Endothelial cell of umbilical vein (primary cell): Measurements from ENCODE around the gene STK24. TPM values are rescaled to one million over a fixed set of nuclear protein-coding genes. Genes with fewer than 3 reads are reported as not detected.

Experiments used
- BruUV-seq: library from RNA; stranded (reverse); fragments of 400-500 nt; replicated peaks from 2 replicates; lab custom pipeline; 2021; lab: Mats Ljungman, UMichigan
- CTCF ChIA-PET: fragments of 300-600, 350-600 bp; sonication (Branson Sonifier 250); formaldehyde crosslinking; loops from one replicate; lab custom pipeline; 2021; ENCODE audit warnings: antibody characterized with exemption, inconsistent platforms; lab: Charles Lee
- POLR2A ChIA-PET: fragments of 300-600, 350-600 bp; sonication (Branson Sonifier 250); formaldehyde crosslinking; loops from one replicate; lab custom pipeline; 2021; ENCODE audit warnings: antibody characterized with exemption, inconsistent platforms; lab: Charles Lee
- DNase-seq: peaks from one replicate; pipeline ENCODE4 v3.0.0-alpha.2; 2011; ENCODE audit warnings: low read depth, low spot score
- FAIRE-seq: peaks from 2 replicates; lab custom pipeline; 2011; peaks lifted over from hg19 to GRCh38; lab: Jason Lieb, UNC
- H2AFZ ChIP-seq: 2 replicates; pipeline ENCODE4 v1.6.0; 2012; ENCODE audit warnings: low read depth, low read length, control low read depth, inconsistent platforms
- H3K27ac ChIP-seq: 2 replicates; pipeline ENCODE4 v1.5.1; 2011; ENCODE audit warnings: low read depth, mild to moderate bottlenecking, control low read depth, low read length, moderate library complexity; ENCODE audit not compliant: insufficient read depth
- H3K27me3 ChIP-seq, 2 experiments: 2 replicates each; pipeline versions ENCODE4 v1.6.0 to v1.6.1; 2011; ENCODE audit warnings: low read length in 2 of 2, mixed read lengths in 1 of 2; ENCODE audit not compliant: control insufficient read depth in 2 of 2, insufficient read depth in 2 of 2
- H3K36me3 ChIP-seq, 2 experiments: 2 replicates in 1 of 2; 3 replicates in 1 of 2; pipeline ENCODE4 v1.5.1; 2011; ENCODE audit warnings: low read length in 2 of 2, mild to moderate bottlenecking in 1 of 2, moderate library complexity in 1 of 2; ENCODE audit not compliant: control insufficient read depth in 2 of 2, insufficient read depth in 2 of 2; ENCODE audit errors: extremely low read depth in 1 of 2
- H3K4me1 ChIP-seq: 3 replicates; pipeline ENCODE4 v1.5.1; 2011; ENCODE audit warnings: mild to moderate bottlenecking, low read length; ENCODE audit not compliant: control insufficient read depth, insufficient read depth; ENCODE audit errors: extremely low read depth
- H3K4me2 ChIP-seq: 2 replicates; pipeline ENCODE4 v1.6.1; 2011; ENCODE audit warnings: low read length, control low read depth, mixed read lengths; ENCODE audit not compliant: insufficient read depth
- H3K4me3 ChIP-seq, 3 experiments: fragments of 200-600 bp in 1 of 3; sonication (generic), shearing (Covaris generic) in 1 of 3; replicated peaks in 1 of 3; 2 replicates each; pipeline ENCODE4 v1.5.1; 2011 to 2016; ENCODE audit warnings: control low read depth in 3 of 3, low read length in 3 of 3, mild to moderate bottlenecking in 2 of 3, inconsistent platforms in 1 of 3, low read depth in 1 of 3, moderate library complexity in 1 of 3; ENCODE audit not compliant: insufficient read depth in 1 of 3
- H3K79me2 ChIP-seq: 2 replicates; pipeline ENCODE4 v1.6.0; 2012; ENCODE audit warnings: low read length, inconsistent platforms; ENCODE audit not compliant: control insufficient read depth, insufficient read depth
- H3K9ac ChIP-seq: replicated peaks from 2 replicates; pipeline ENCODE3; 2011; ENCODE audit warnings: low read length, control low read depth; ENCODE audit not compliant: insufficient read depth; ENCODE audit errors: extremely low read depth
- H3K9me1 ChIP-seq: replicated peaks from 3 replicates; pipeline ENCODE4 v1.6.0; 2011; ENCODE audit warnings: mild to moderate bottlenecking, low read length; ENCODE audit not compliant: control insufficient read depth, insufficient read depth; ENCODE audit errors: extremely low read depth
- H3K9me3 ChIP-seq: replicated peaks from 2 replicates; pipeline ENCODE4 v1.5.1; 2012; ENCODE audit warnings: low read length, inconsistent platforms; ENCODE audit not compliant: control insufficient read depth, insufficient read depth
- H4K20me1 ChIP-seq: replicated peaks from 2 replicates; pipeline ENCODE3; 2011; ENCODE audit warnings: mild to moderate bottlenecking, low read length; ENCODE audit not compliant: control insufficient read depth, insufficient read depth; ENCODE audit errors: extremely low read depth
- EZH2 ChIP-seq: IDR thresholded peaks from 2 replicates; pipeline ENCODE4 v1.6.1; 2012; ENCODE audit warnings: borderline replicate concordance, low read depth, mild to moderate bottlenecking, moderate library complexity, low read length, inconsistent platforms; ENCODE audit not compliant: severe bottlenecking
- FOS ChIP-seq: IDR thresholded peaks from 2 replicates; pipeline ENCODE4 v1.6.1; 2011; ENCODE audit warnings: mild to moderate bottlenecking, low read length, moderate library complexity, borderline replicate concordance; ENCODE audit not compliant: insufficient read depth
- GATA2 ChIP-seq: IDR thresholded peaks from 2 replicates; pipeline ENCODE4 v1.7.0; 2011; ENCODE audit warnings: low read depth, mild to moderate bottlenecking, moderate library complexity, mixed read lengths, low read length; ENCODE audit not compliant: insufficient read length, insufficient read depth
- JUN ChIP-seq: IDR thresholded peaks from 2 replicates; pipeline ENCODE4 v1.6.1; 2011; ENCODE audit warnings: borderline replicate concordance, low read depth; ENCODE audit not compliant: insufficient read length, insufficient read depth
- MYC ChIP-seq: IDR thresholded peaks from one replicate; pipeline ENCODE4 v1.6.1; 2011; ENCODE audit warnings: mild to moderate bottlenecking, low read depth, low read length
- POLR2A ChIP-seq: IDR thresholded peaks from 2 replicates; pipeline ENCODE4 v1.6.1; 2012; ENCODE audit warnings: low read depth, mild to moderate bottlenecking, control low read depth, low read length
- POLR2AphosphoS5 ChIP-seq: IDR thresholded peaks from 2 replicates; pipeline ENCODE4 v1.6.1; 2012; ENCODE audit warnings: low read depth, mild to moderate bottlenecking, control low read depth, low read length, moderate library complexity; ENCODE audit not compliant: insufficient read depth
- dilution Hi-C: fragments of 300-500 bp; cut with MboI; formaldehyde crosslinking; loops from one replicate; pipeline ENCODE4 v1.15.0; 2019; ENCODE audit warnings: low sequenced_read_pairs; ENCODE audit not compliant: extremely low pct_ligation_motif_present
- intact Hi-C: fragments of 100-400 bp; cut with micrococcal nuclease; formaldehyde crosslinking; loops from one replicate; pipeline ENCODE4 v1.10.0; 2022
- polyA plus RNA-seq, 4 experiments: library from polyadenylated mRNA; depleted of rRNA in 3 of 4; stranded (reverse) in 3 of 4; unstranded in 1 of 4; fragments of >200 nt; gene quantifications; 2 replicates each; pipeline versions ENCODE4 v1.2.1 to v1.2.3, GENCODE V29; 2011 to 2012; ENCODE audit warnings: missing spikeins in 1 of 4
- total RNA-seq: library from RNA; stranded (reverse); gene quantifications from 2 replicates; pipeline ENCODE4 v1.2.3, GENCODE V29; 2021
- TF ChIP-seq, protein P1 (sequence below), 2 donors: IDR thresholded peaks; 1 replicate in 1 of 2; 2 replicates in 1 of 2; pipeline ENCODE4 v1.5.1; 2011; ENCODE audit warnings: low read length in 2 of 2, mild to moderate bottlenecking in 2 of 2, moderate library complexity in 2 of 2, control low read depth in 1 of 2, inconsistent platforms in 1 of 2, low read depth in 1 of 2; ENCODE audit not compliant: insufficient read depth in 1 of 2; ENCODE audit errors: extremely low read depth in 1 of 2
- TF ChIP-seq, protein P2 (sequence below): IDR thresholded peaks from 2 replicates; pipeline ENCODE4 v1.6.1; 2011; ENCODE audit not compliant: insufficient read depth, insufficient read length

The STK24 gene
- total and polyA plus RNA-seq, 2 donors (not counting 3 experiments of a cell fraction or from before 2014, with no cell fraction given), result 43.3 to 100 TPM

DNA sequence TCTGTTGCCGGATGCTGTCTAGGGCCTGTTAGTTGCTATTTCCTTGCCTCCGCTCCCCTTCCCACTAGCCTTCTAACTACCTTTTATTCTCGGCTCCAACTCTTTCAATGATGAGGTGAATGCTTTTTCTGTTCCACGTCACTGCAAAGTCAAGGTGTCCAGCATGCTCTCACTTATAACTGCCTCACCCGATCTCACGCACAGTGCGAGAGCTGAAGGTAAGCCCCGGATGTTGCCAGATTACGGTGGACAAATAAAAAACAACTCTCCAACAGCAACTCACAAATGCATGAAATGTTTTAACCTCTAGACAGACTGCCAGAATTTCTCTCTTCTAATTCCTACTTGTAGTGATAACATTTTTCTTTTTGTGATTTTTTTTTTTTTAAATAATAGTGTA lies 169.9 kb downstream of the STK24 start:
- Histone ChIP-seq H4K20me1 (no peaks in the 10 kb centered on the region), H3K4me3 (no peak overlapping the region), H3K4me1 (no peaks in the 10 kb centered on the region), H3K9me3 (no peaks in the 10 kb centered on the region), H3K79me2 (no peaks in the 10 kb centered on the region), H3K9me1 (no peaks in the 10 kb centered on the region), H2AFZ (no peak overlapping the region), H3K9ac (no peak overlapping the region), H3K27me3 (no peaks in the 10 kb centered on the region), H3K27ac (no peak overlapping the region), H3K4me2 (no peak overlapping the region), H3K36me3 (peaks cover 0 to 2% of the 10 kb centered on the region in 2 experiments)
- no peak for DNase-seq
- FAIRE-seq, result no peak
- no TSS peak for BruUV-seq
- dilution Hi-C loops (no loop called here), intact Hi-C loops (no loop called here)
- POLR2A ChIA-PET, result no interaction called here
- CTCF ChIA-PET, result no interaction called here
- TF ChIP-seq EZH2 (no peak), POLR2A (no peak), GATA2 (no peak), FOS (no peak), POLR2AphosphoS5 (no peak), JUN (no peak), MYC (no peak)
- TF ChIP-seq, protein P1, sequence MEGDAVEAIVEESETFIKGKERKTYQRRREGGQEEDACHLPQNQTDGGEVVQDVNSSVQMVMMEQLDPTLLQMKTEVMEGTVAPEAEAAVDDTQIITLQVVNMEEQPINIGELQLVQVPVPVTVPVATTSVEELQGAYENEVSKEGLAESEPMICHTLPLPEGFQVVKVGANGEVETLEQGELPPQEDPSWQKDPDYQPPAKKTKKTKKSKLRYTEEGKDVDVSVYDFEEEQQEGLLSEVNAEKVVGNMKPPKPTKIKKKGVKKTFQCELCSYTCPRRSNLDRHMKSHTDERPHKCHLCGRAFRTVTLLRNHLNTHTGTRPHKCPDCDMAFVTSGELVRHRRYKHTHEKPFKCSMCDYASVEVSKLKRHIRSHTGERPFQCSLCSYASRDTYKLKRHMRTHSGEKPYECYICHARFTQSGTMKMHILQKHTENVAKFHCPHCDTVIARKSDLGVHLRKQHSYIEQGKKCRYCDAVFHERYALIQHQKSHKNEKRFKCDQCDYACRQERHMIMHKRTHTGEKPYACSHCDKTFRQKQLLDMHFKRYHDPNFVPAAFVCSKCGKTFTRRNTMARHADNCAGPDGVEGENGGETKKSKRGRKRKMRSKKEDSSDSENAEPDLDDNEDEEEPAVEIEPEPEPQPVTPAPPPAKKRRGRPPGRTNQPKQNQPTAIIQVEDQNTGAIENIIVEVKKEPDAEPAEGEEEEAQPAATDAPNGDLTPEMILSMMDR (IDR thresholded peaks at IDR 0.05; ENCODE audit: extremely low read depth in 1 of 2, insufficient read depth in 1 of 2, low read depth in 1 of 2, low read length in 2 of 2), result no peak
- TF ChIP-seq, protein P2, sequence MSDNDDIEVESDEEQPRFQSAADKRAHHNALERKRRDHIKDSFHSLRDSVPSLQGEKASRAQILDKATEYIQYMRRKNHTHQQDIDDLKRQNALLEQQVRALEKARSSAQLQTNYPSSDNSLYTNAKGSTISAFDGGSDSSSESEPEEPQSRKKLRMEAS, result no peak
